Smooth muscle cell (in vitro differentiated cells): ENCODE measurements around the gene ENTR1. TPM values are rescaled to one million over a fixed set of nuclear protein-coding genes. Genes with fewer than 3 reads are reported as not detected.

Source experiments
- DNase-seq: peaks from one replicate; lab custom pipeline; 2025; ENCODE audit not compliant: unreplicated experiment; lab: John Stamatoyannopoulos, UW
- H2AFZ ChIP-seq: fragments of 200-600 bp; sonication (generic); 2 replicates; pipeline ENCODE4 v1.6.0; 2016; ENCODE audit warnings: antibody characterized with exemption, low read depth, mild to moderate bottlenecking
- H3F3A ChIP-seq: fragments of 200-600 bp; sonication (generic); 2 replicates; pipeline ENCODE4 v1.6.0; 2017; ENCODE audit warnings: antibody characterized with exemption, low read depth
- H3K27ac ChIP-seq: fragments of 200-600 bp; sonication (generic); 2 replicates; pipeline ENCODE4 v1.5.1; 2016; ENCODE audit warnings: low read depth, mild to moderate bottlenecking
- H3K27me3 ChIP-seq: fragments of 200-600 bp; sonication (generic); 2 replicates; pipeline ENCODE4 v1.6.1; 2016; ENCODE audit warnings: low read depth, mild to moderate bottlenecking
- H3K36me3 ChIP-seq: fragments of 200-600 bp; sonication (generic); 2 replicates; pipeline ENCODE4 v1.5.1; 2016; ENCODE audit warnings: low read depth
- H3K4me1 ChIP-seq: fragments of 200-600 bp; sonication (generic); 2 replicates; pipeline ENCODE4 v1.5.1; 2016; ENCODE audit warnings: low read depth
- H3K4me2 ChIP-seq: fragments of 200-600 bp; sonication (generic); 2 replicates; pipeline ENCODE4 v1.6.0; 2016; ENCODE audit warnings: mild to moderate bottlenecking
- H3K4me3 ChIP-seq: fragments of 200-600 bp; sonication (generic); 2 replicates; pipeline ENCODE4 v1.5.1; 2016; ENCODE audit warnings: mild to moderate bottlenecking
- H3K79me2 ChIP-seq: fragments of 200-600 bp; sonication (generic); 2 replicates; pipeline ENCODE4 v1.6.0; 2016; ENCODE audit warnings: low read depth, mild to moderate bottlenecking
- H3K9ac ChIP-seq: fragments of 200-600 bp; sonication (generic); 2 replicates; pipeline ENCODE4 v1.6.0; 2016; ENCODE audit warnings: low read depth
- H3K9me3 ChIP-seq: fragments of 200-600 bp; sonication (generic); replicated peaks from 2 replicates; pipeline ENCODE4 v1.5.1; 2016; ENCODE audit warnings: low read depth
- H4K20me1 ChIP-seq: fragments of 200-600 bp; sonication (generic); 2 replicates; pipeline ENCODE4 v1.6.0; 2016; ENCODE audit warnings: low read depth
- WGBS: methylation state at CpG from one replicate; pipeline ENCODE4 v1.1.7; 2016; ENCODE audit warnings: low lambda C conversion rate; 5-methylcytosine and 5-hydroxymethylcytosine counted together
- polyA plus RNA-seq: library from polyadenylated mRNA; unstranded; fragments of >200 nt; fragmentation: Nextera tagmentation; extraction: Ambion mirVana; gene quantifications from 2 replicates; pipeline ENCODE4 v1.2.1, GENCODE V29; 2016
- total RNA-seq: library from RNA; depleted of rRNA; stranded (reverse); fragments of >200 nt; gene quantifications from 2 replicates; pipeline ENCODE4 v1.2.3, GENCODE V29; 2014
- TF ChIP-seq, protein P1 (sequence below): fragments of 200-600 bp; sonication (generic); IDR thresholded peaks from 2 replicates; pipeline ENCODE4 v1.5.1; 2017; ENCODE audit warnings: borderline replicate concordance, mild to moderate bottlenecking, antibody characterized with exemption; ENCODE audit not compliant: insufficient read depth, poor library complexity, severe bottlenecking

ENTR1 gene
- total and polyA plus RNA-seq, 2 experiments from 2014 or later = 25.4 to 28.9 TPM

DNA sequence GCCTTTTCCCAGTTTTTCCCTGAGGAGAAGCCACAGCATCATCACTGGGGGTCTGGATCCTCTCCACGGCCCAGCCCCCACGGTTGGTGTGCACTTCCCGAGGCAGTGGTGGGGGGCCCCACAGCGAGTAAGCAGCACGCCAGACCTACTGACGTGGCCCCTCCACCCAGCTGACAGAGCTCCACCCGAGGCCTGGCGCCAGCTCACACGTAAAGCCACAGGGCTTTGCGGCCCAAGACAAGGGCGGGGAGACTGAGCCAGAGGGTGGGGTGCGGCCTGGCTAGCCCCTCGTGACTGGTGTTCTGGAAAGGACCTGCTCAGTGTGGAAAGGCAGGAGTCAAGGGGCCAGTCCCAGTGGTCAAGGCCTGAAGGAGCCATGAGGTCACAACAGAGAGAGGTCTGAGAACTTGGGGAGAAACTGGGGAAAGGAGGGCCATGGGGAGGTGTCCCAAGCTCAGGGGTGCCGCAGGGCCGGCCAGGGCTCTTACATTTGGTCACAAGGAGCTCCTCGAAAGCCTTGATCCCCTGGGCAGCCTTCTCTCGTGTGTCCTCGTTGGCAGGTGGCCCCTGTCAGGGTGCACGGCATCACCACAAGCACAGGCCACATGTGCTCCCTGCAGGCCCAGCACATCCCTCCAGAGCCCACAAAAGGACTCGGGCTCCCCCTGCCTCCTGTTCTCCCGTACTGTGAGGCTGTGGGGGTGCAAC is 15.9 kb downstream of the ENTR1 start:
- Histone ChIP-seq H3K4me2 (no peak overlapping the region), H3K36me3 (peaks cover 3% of the 10 kb centered on the region), H3K4me3 (no peak overlapping the region), H3K27ac (no peak overlapping the region), H2AFZ (no peak overlapping the region), H3K4me1 (peaks cover 7% of the 10 kb centered on the region), H3K9ac (no peak overlapping the region), H3K27me3 (no peaks in the 10 kb centered on the region), H3K79me2 (peaks cover 15% of the 10 kb centered on the region), H3F3A (no peaks in the 10 kb centered on the region), H3K9me3 (no peaks in the 10 kb centered on the region), H4K20me1 (peaks cover 20% of the 10 kb centered on the region)
- DNase-seq = no peak
- TF ChIP-seq, protein P1, sequence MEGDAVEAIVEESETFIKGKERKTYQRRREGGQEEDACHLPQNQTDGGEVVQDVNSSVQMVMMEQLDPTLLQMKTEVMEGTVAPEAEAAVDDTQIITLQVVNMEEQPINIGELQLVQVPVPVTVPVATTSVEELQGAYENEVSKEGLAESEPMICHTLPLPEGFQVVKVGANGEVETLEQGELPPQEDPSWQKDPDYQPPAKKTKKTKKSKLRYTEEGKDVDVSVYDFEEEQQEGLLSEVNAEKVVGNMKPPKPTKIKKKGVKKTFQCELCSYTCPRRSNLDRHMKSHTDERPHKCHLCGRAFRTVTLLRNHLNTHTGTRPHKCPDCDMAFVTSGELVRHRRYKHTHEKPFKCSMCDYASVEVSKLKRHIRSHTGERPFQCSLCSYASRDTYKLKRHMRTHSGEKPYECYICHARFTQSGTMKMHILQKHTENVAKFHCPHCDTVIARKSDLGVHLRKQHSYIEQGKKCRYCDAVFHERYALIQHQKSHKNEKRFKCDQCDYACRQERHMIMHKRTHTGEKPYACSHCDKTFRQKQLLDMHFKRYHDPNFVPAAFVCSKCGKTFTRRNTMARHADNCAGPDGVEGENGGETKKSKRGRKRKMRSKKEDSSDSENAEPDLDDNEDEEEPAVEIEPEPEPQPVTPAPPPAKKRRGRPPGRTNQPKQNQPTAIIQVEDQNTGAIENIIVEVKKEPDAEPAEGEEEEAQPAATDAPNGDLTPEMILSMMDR = no peak
- 94% methylated on average over 20 of the region's 21 CpGs for WGBS

DNA sequence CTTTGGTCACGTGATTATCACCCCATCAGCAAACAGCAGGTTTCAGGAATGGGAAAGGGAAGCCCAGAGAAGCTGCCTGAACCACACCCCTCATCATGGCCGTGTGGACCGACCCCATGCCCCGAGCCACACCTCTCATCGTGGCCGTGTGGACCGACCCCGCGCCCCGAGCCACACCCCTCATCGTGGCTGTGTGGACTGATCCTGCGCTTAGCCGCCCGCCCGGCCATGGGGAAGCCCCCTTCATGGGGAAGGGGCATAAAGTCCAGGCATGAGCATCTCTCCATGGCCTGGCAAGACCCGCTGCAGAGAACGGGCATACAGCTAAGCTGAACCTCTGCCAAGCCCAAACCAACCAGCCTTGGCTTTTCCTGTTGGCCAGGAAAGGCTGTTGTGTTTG is 16.9 kb downstream of the ENTR1 start:
- DNase-seq = no peak
- no peak overlapping the region for H3K4me3 ChIP-seq
- H3K4me1 ChIP-seq = no peaks in the 10 kb centered on the region
- no peaks in the 10 kb centered on the region for H3F3A ChIP-seq
- H3K4me2 ChIP-seq = no peak overlapping the region
- no peaks in the 10 kb centered on the region for H3K9me3 ChIP-seq
- TF ChIP-seq, protein P1 = no peak
- H3K9ac ChIP-seq = no peak overlapping the region
- H3K27ac ChIP-seq = no peak overlapping the region
- H2AFZ ChIP-seq = no peak overlapping the region
- peaks cover 11% of the 10 kb centered on the region for H4K20me1 ChIP-seq
- WGBS = 97% methylated on average over 17 of the region's 17 CpGs
- H3K36me3 ChIP-seq = peaks cover 3% of the 10 kb centered on the region
- no peaks in the 10 kb centered on the region for H3K27me3 ChIP-seq
- H3K79me2 ChIP-seq = peaks cover 6% of the 10 kb centered on the region

DNA sequence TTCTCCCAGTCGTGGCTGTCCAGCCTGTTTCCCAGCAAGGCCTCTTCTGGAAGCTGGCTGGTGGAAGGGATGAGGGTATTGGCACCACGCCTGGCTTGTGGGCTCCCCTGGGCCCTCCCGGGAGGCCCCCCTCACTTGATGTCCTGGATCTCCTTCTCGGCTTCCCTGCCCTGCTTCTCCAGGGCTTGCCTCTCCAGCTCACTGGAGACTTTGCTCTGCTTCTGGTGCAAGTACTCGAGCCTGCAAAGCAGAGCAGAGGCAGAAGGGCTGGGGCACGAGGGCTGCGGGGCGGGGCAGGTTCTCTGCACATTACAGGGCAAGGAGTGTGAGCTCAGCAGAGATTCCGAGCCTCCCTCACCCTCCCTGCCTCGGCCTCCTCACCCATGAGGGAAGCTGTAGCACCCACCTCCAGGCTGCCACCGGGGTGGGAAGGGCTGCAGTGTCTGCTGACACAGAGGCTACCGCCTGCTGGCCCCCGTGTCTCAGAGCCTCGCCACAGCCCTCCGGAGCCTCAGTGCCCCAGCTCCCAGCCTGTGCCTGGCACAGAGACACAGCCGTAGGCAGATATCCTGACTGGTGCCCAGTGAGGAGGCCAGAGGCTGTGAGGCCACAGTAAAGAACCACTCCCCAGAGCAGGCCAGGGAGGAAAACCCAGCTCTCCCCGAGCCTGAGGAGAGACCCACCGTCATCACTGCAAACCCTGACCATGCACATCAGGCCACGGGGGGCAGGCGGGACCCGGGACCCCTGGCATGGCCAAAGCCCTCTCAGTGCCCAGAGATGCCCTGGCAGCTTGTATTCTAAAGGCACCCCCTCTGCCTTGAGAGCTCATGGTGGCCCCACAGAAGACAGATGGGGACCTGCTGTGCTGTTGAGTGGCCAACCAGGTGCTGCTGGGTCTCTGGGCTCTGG is 17.6 kb downstream of the ENTR1 start:
- H2AFZ ChIP-seq = no peak overlapping the region
- no peaks in the 10 kb centered on the region for H3K4me1 ChIP-seq
- no peak overlapping the region for H3K4me3 ChIP-seq
- DNase-seq = no peak
- no peak overlapping the region for H3K4me2 ChIP-seq
- peaks cover 5% of the 10 kb centered on the region for H4K20me1 ChIP-seq
- no peaks in the 10 kb centered on the region for H3F3A ChIP-seq
- TF ChIP-seq, protein P1 = no peak
- no peaks in the 10 kb centered on the region for H3K79me2 ChIP-seq
- H3K27me3 ChIP-seq = no peaks in the 10 kb centered on the region
- no peak overlapping the region for H3K27ac ChIP-seq
- H3K9me3 ChIP-seq = no peaks in the 10 kb centered on the region
- WGBS = 97% methylated on average over 20 of the region's 21 CpGs
- H3K36me3 ChIP-seq = peaks cover 3% of the 10 kb centered on the region
- H3K9ac ChIP-seq = no peak overlapping the region
